ENCODE data around the gene SLC24A3.

- no peak for TF ChIP-seq CTCF (IDR thresholded peaks at IDR 0.05)
- TF ChIP-seq EZH2 (IDR thresholded peaks at IDR 0.05) = no peak
- TF ChIP-seq EZH2phosphoT487 (IDR thresholded peaks at IDR 0.05) = no peak
Measured at GRCh38 chr20:19492116-19492515, 279.7 kb downstream of the SLC24A3 start.
